Heart left ventricle (tissue), 13 donors: Measurements from ENCODE around the gene ITGBL1.

ENCODE experiments used
- POLR2A ChIP-seq, 2 donors: fragments of 450-650 bp; IDR thresholded peaks; one replicate each; pipeline ENCODE4 v1.6.1; 2017; ENCODE audit warnings: antibody characterized with exemption in 2 of 2, mild to moderate bottlenecking in 2 of 2, moderate library complexity in 2 of 2
- TF ChIP-seq, protein P1 (sequence below), 12 donors: fragments of 200-600 bp; sonication (generic) in 4 of 12; IDR thresholded peaks; one replicate each; pipeline versions ENCODE4 v1.5.0 to v1.8.0; 2018 to 2022; ENCODE audit warnings: antibody characterized with exemption in 12 of 12, mild to moderate bottlenecking in 5 of 12
- donor health status: ischemic (EF 13 %, LVEDD 7.1; RV severe dilation, severe dysfunction).
- donor health status: DM: no; HTN: yes; CAD: no.
- donor health status: DM: no; HTN: no; CAD: no.
- donor health status: ischemic (EF 25% LVEDD 6.9; RV normal size, moderate dysfunction).
- donor health status: ischemic (EF 25% LVEDD 5.7; RV mildly dilated, moderate dysfunction).
- donor health status: ischemic (EF 35%, LVEDD 5.7; RV mildly dilated, moderate dysfunction).
- donor health status: nonischemic (EF 11% LVEDD 7.7; RV severe dilation, severe dysfunction).
- donor health status: DM: yes; HTN: yes; CAD: no.
- donor health status: PGD.
- donor health status: ischemic (EF 29% LVEDD 5.4; RV normal size, mild dysfunction).
- donor health status: nonischemic (EF 23%, LVEDD 6.1; RV moderate dilation, normal function).

GRCh38 chr13:101575581-101575980 lies 123.1 kb downstream of the ITGBL1 start:
- TF ChIP-seq, protein P1, sequence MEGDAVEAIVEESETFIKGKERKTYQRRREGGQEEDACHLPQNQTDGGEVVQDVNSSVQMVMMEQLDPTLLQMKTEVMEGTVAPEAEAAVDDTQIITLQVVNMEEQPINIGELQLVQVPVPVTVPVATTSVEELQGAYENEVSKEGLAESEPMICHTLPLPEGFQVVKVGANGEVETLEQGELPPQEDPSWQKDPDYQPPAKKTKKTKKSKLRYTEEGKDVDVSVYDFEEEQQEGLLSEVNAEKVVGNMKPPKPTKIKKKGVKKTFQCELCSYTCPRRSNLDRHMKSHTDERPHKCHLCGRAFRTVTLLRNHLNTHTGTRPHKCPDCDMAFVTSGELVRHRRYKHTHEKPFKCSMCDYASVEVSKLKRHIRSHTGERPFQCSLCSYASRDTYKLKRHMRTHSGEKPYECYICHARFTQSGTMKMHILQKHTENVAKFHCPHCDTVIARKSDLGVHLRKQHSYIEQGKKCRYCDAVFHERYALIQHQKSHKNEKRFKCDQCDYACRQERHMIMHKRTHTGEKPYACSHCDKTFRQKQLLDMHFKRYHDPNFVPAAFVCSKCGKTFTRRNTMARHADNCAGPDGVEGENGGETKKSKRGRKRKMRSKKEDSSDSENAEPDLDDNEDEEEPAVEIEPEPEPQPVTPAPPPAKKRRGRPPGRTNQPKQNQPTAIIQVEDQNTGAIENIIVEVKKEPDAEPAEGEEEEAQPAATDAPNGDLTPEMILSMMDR (IDR thresholded peaks at IDR 0.05) = no peak
- TF ChIP-seq POLR2A (IDR thresholded peaks at IDR 0.05) = no peak
